WTC11 (cell line): ENCODE results near the gene C3orf22. TPM values are rescaled to one million over a fixed set of nuclear protein-coding genes. Genes with fewer than 3 reads are reported as not detected.

Experiments
- ATAC-seq: fragments of 200-7000 bp; cut with Tn5 transposase; 2 replicates; pipeline ENCODE4 v1.10.0; 2021; ENCODE audit warnings: mild to moderate bottlenecking, moderate library complexity
- CTCF ChIA-PET: fragments of 300-600 bp; sonication (Branson Sonifier 250); formaldehyde crosslinking; loops from one replicate; lab custom pipeline; 2021; ENCODE audit warnings: antibody characterized with exemption; lab: Charles Lee
- POLR2A ChIA-PET: fragments of 350-600 bp; sonication (Branson Sonifier 250); formaldehyde crosslinking; loops from one replicate; lab custom pipeline; 2021; ENCODE audit warnings: antibody characterized with exemption; lab: Charles Lee
- DNase-seq: peaks from one replicate; pipeline ENCODE4 v3.0.0; 2021; ENCODE audit warnings: low spot score
- H3K27ac Mint-ChIP-seq: 2 replicates; pipeline ENCODE4 v1.8.0; 2021; ENCODE audit warnings: mixed read lengths
- H3K27me3 Mint-ChIP-seq: 2 replicates; pipeline ENCODE4 v1.8.0; 2021; ENCODE audit warnings: low read depth, mild to moderate bottlenecking, moderate library complexity, mixed read lengths
- H3K36me3 Mint-ChIP-seq: 2 replicates; pipeline ENCODE4 v1.8.0; 2021; ENCODE audit warnings: mixed read lengths
- H3K4me1 Mint-ChIP-seq: 2 replicates; pipeline ENCODE4 v1.8.0; 2022; ENCODE audit warnings: mixed read lengths
- H3K4me3 Mint-ChIP-seq: 2 replicates; pipeline ENCODE4 v1.8.0; 2021; ENCODE audit warnings: mild to moderate bottlenecking, moderate library complexity, mixed read lengths
- H3K9me3 Mint-ChIP-seq: 2 replicates; pipeline ENCODE4 v1.8.0; 2021; ENCODE audit warnings: mixed read lengths
- CBFB ChIP-seq: sonication (generic); formaldehyde crosslinking; IDR thresholded peaks from 2 replicates; pipeline ENCODE4 v1.8.1; 2022; ENCODE audit warnings: mild to moderate bottlenecking, low read depth, missing genetic modification reagents
- CREM ChIP-seq: sonication (generic); formaldehyde crosslinking; IDR thresholded peaks from 2 replicates; pipeline ENCODE4 v1.8.1; 2022; ENCODE audit warnings: mild to moderate bottlenecking, missing genetic modification reagents, moderate library complexity
- CTCF ChIP-seq: fragments of 200-600 bp; IDR thresholded peaks from 2 replicates; pipeline ENCODE4 v1.8.0; 2022; ENCODE audit warnings: antibody characterized with exemption
- E2F5 ChIP-seq: sonication (generic); formaldehyde crosslinking; IDR thresholded peaks from 2 replicates; pipeline ENCODE4 v1.8.1; 2022; ENCODE audit warnings: mild to moderate bottlenecking, moderate library complexity, missing genetic modification reagents
- FOXP4 ChIP-seq: sonication (generic); formaldehyde crosslinking; IDR thresholded peaks from 2 replicates; pipeline ENCODE4 v1.8.0; 2022; ENCODE audit warnings: mild to moderate bottlenecking, missing genetic modification reagents
- GABPB1 ChIP-seq: sonication (generic); formaldehyde crosslinking; IDR thresholded peaks from 2 replicates; pipeline ENCODE4 v1.8.1; 2023; ENCODE audit warnings: mild to moderate bottlenecking, missing genetic modification reagents
- HMGXB4 ChIP-seq: sonication (generic); formaldehyde crosslinking; IDR thresholded peaks from 2 replicates; pipeline ENCODE4 v1.8.1; 2023; ENCODE audit warnings: mild to moderate bottlenecking, moderate library complexity, missing genetic modification reagents
- IRF2 ChIP-seq: sonication (generic); formaldehyde crosslinking; IDR thresholded peaks from 2 replicates; pipeline ENCODE4 v1.8.0; 2022; ENCODE audit warnings: low read depth, missing genetic modification reagents, borderline replicate concordance
- NFE2L1 ChIP-seq: sonication (generic); formaldehyde crosslinking; IDR thresholded peaks from 2 replicates; pipeline ENCODE4 v1.8.1; 2023; ENCODE audit warnings: missing genetic modification reagents
- NR1H2 ChIP-seq: sonication (generic); formaldehyde crosslinking; IDR thresholded peaks from 2 replicates; pipeline ENCODE4 v1.9.0; 2021; ENCODE audit warnings: mild to moderate bottlenecking, moderate library complexity, missing genetic modification reagents
- SMAD3 ChIP-seq: sonication (generic); formaldehyde crosslinking; IDR thresholded peaks from 2 replicates; pipeline ENCODE4 v1.8.0; 2022; ENCODE audit warnings: missing genetic modification reagents, mild to moderate bottlenecking, borderline replicate concordance
- SP1 ChIP-seq: sonication (generic); formaldehyde crosslinking; conservative IDR thresholded peaks from 2 replicates; pipeline ENCODE4 v1.8.1; 2022; ENCODE audit warnings: missing genetic modification reagents
- TP53 ChIP-seq: sonication (generic); formaldehyde crosslinking; IDR thresholded peaks from 2 replicates; pipeline ENCODE4 v1.8.1; 2023; ENCODE audit warnings: mild to moderate bottlenecking, missing genetic modification reagents
- ZNF121 ChIP-seq: sonication (generic); formaldehyde crosslinking; IDR thresholded peaks from 2 replicates; pipeline ENCODE4 v1.8.0; 2023; ENCODE audit warnings: missing genetic modification reagents
- ZNF263 ChIP-seq: sonication (generic); formaldehyde crosslinking; IDR thresholded peaks from 2 replicates; pipeline ENCODE4 v1.8.1; 2022; ENCODE audit warnings: low read depth, mild to moderate bottlenecking, moderate library complexity, missing genetic modification reagents
- ZNF396 ChIP-seq: fragments of 250-450 bp; sonication (Bioruptor Pico); IDR thresholded peaks from 2 replicates; pipeline ENCODE4 v1.8.0; 2021; ENCODE audit warnings: mild to moderate bottlenecking, moderate library complexity, borderline replicate concordance
- ZNF532 ChIP-seq: fragments of 250-450 bp; sonication (Bioruptor Pico); IDR thresholded peaks from 2 replicates; pipeline ENCODE4 v1.9.0; 2021; ENCODE audit warnings: mild to moderate bottlenecking, borderline replicate concordance
- total RNA-seq: library from RNA; stranded (reverse); gene quantifications from 3 replicates; pipeline ENCODE4 v1.2.3, GENCODE V29; 2021

The C3orf22 gene
- total RNA-seq, 1 experiment from 2014 or later, result not detected

- TF ChIP-seq ZNF532 (CRISPR knock-in tag), result no peak
- TF ChIP-seq ZNF396, result no peak
These were observed 33.5 kb downstream of the C3orf22 start (continued) for GRCh38 chr3:126525091-126525852.

- peak; percentile 33 for ATAC-seq
- Mint-ChIP-seq H3K27me3 (peaks cover 23% of the 10 kb centered on the region), H3K4me1 (peaks cover 12% of the 10 kb centered on the region), H3K27ac (no peak overlapping the region), H3K9me3 (no peaks in the 10 kb centered on the region), H3K4me3 (peak overlapping the region; percentile 63), H3K36me3 (no peaks in the 10 kb centered on the region)
- POLR2A ChIA-PET, result no interaction called here
- CTCF ChIA-PET, result interaction anchor here (1.5 to 2.9 kb wide), 5 partner anchors 23 to 949 kb away, joined by 4 to 12 read pairs (median 4); partner anchors contain the start of gene PLXNA1
- TF ChIP-seq NR1H2 (CRISPR knock-in tag) (no peak), ZNF263 (CRISPR knock-in tag) (0 out of 2 replicates have a peak, but pooled peaks have one; percentile 43), CBFB (CRISPR knock-in tag) (no peak), TP53 (CRISPR knock-in tag) (0 out of 2 replicates have a peak, but pooled peaks have one; percentile 64)
- DNase-seq, result no peak
These were observed 34.2 kb downstream of the C3orf22 start for GRCh38 chr3:126524429-126524988.

GRCh38 chr3:126523745-126524428 lies 34.8 kb downstream of the C3orf22 start, which contains the start of gene CHST13:
Gene CHST13, plus strand, starts transcription at chr3:126524155. Its CDS starts 178 bp downstream, at chr3:126524333.
- H3K4me1 Mint-ChIP-seq, result peaks cover 11% of the 10 kb centered on the region
- TF ChIP-seq NFE2L1, result no peak
- peak; percentile 37; the same call in 1 of the 2 replicates for TF ChIP-seq FOXP4 (CRISPR knock-in tag)
- no peak for TF ChIP-seq IRF2 (CRISPR knock-in tag)
- TF ChIP-seq GABPB1 (CRISPR knock-in tag), result peak; percentile 52
- TF ChIP-seq CREM (CRISPR knock-in tag), result peak; percentile 69; the same call in 1 of the 2 replicates
- no peak for TF ChIP-seq CTCF
- TF ChIP-seq SP1 (CRISPR knock-in tag), result peak; percentile 49
- 0 out of 2 replicates have a peak, but pooled peaks have one; percentile 16 for TF ChIP-seq SMAD3 (CRISPR knock-in tag)
- peak; percentile 89 for TF ChIP-seq ZNF121 (CRISPR knock-in tag)
- peak; percentile 91 for TF ChIP-seq HMGXB4 (CRISPR knock-in tag)
- peak; percentile 66; the same call in 1 of the 2 replicates for TF ChIP-seq E2F5
- TF ChIP-seq, all 79 proteins: peak for 8
- no peaks in the 10 kb centered on the region for H3K9me3 Mint-ChIP-seq
- peaks cover 23% of the 10 kb centered on the region for H3K27me3 Mint-ChIP-seq
- POLR2A ChIA-PET, result no interaction called here
- no peak within 1 kb of the TSS; the same call in 1 of the 2 replicates for H3K27ac Mint-ChIP-seq
- ATAC-seq, result peak; percentile 82
- CTCF ChIA-PET, result interaction anchor here (0.6 to 2.9 kb wide), 15 partner anchors 14 to 950 kb away, joined by 3 to 12 read pairs (median 4); partner anchors contain the start of gene PLXNA1
- DNase-seq, result peak; percentile 77
- H3K36me3 Mint-ChIP-seq, result no peaks in the 10 kb centered on the region
- peak within 1 kb of the TSS; percentile 63 for H3K4me3 Mint-ChIP-seq
